ENCODE data around the gene BCKDHB.

GRCh38 chr6:80161434-80161833, 55.0 kb downstream of the BCKDHB start:
- no peak for TF ChIP-seq POLR2A (IDR thresholded peaks at IDR 0.05)
- no peak for TF ChIP-seq CTCF (IDR thresholded peaks at IDR 0.05)
